Adrenal gland (tissue), 5 donors: ENCODE data around the gene UBAC2.

ENCODE experiments used
- POLR2A ChIP-seq, 2 donors: fragments of 450-650 bp; IDR thresholded peaks; one replicate each; pipeline ENCODE4 v1.6.1; 2017; ENCODE audit warnings: antibody characterized with exemption in 2 of 2, mild to moderate bottlenecking in 2 of 2, moderate library complexity in 1 of 2
- TF ChIP-seq, protein P1 (sequence below), 6 experiments: fragments of 450-650 bp in 4 of 6; fragments of 200-600 bp in 2 of 6; sonication (generic) in 1 of 6; IDR thresholded peaks; 1 replicate in 5 of 6; 2 replicates in 1 of 6; pipeline versions ENCODE4 v1.5.1 to v1.8.0; 2016 to 2021; ENCODE audit warnings: antibody characterized with exemption in 6 of 6, mild to moderate bottlenecking in 2 of 6, moderate library complexity in 1 of 6
- donor health status: DM: no; HTN: no; CAD: no.

DNA sequence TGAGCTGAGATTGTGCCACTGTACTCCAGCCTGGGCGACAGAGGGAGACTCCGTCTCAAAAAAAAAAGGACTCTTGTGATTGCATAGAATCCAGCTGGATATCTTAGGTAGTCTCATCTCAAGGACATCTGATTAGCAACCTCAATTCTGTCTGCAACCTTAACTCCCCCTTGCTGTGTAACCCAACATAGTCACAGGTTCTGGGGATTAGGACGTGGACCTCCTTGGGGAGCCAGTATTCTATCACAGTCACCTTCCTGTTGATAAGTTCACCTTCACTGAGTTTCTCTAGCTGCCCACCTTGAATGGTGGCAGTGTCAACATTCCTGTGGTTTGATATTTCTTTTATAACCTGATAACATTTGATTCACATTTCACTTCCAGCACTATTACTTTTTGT, 30.3 kb downstream of the UBAC2 start:
- TF ChIP-seq, protein P1, sequence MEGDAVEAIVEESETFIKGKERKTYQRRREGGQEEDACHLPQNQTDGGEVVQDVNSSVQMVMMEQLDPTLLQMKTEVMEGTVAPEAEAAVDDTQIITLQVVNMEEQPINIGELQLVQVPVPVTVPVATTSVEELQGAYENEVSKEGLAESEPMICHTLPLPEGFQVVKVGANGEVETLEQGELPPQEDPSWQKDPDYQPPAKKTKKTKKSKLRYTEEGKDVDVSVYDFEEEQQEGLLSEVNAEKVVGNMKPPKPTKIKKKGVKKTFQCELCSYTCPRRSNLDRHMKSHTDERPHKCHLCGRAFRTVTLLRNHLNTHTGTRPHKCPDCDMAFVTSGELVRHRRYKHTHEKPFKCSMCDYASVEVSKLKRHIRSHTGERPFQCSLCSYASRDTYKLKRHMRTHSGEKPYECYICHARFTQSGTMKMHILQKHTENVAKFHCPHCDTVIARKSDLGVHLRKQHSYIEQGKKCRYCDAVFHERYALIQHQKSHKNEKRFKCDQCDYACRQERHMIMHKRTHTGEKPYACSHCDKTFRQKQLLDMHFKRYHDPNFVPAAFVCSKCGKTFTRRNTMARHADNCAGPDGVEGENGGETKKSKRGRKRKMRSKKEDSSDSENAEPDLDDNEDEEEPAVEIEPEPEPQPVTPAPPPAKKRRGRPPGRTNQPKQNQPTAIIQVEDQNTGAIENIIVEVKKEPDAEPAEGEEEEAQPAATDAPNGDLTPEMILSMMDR (IDR thresholded peaks at IDR 0.05) = no peak
- no peak for TF ChIP-seq POLR2A (IDR thresholded peaks at IDR 0.05)
